H1 (cell line): ENCODE measurements around the gene GSG1L2. TPM values are rescaled to one million over a fixed set of nuclear protein-coding genes. Genes with fewer than 3 reads are reported as not detected.

Source experiments
- CTCF ChIA-PET: fragments of 300-600 bp; sonication (Branson Sonifier 250); formaldehyde crosslinking; loops from one replicate; lab custom pipeline; 2021; ENCODE audit not compliant: partially characterized antibody; lab: Charles Lee
- POLR2A ChIA-PET: fragments of 300-600 bp; sonication (Branson Sonifier 250); formaldehyde crosslinking; loops from one replicate; lab custom pipeline; 2021; ENCODE audit warnings: inconsistent platforms; ENCODE audit not compliant: partially characterized antibody; lab: Charles Lee
- DNase-seq, 2 experiments: peaks; one replicate each; pipeline versions ENCODE4 v3.0.0 to v3.0.0-alpha.2; 2010 to 2022; ENCODE audit warnings: low spot score in 2 of 2, low read depth in 1 of 2, mixed read lengths in 1 of 2
- FAIRE-seq: peaks from 2 replicates; lab custom pipeline; 2011; peaks lifted over from hg19 to GRCh38; lab: Jason Lieb, UNC
- H2AFZ ChIP-seq: 2 replicates; pipeline ENCODE4 v1.8.1; 2012; ENCODE audit warnings: low read length, inconsistent platforms
- H2AK5ac ChIP-seq: 2 replicates; pipeline ENCODE4 v1.6.1; 2013; ENCODE audit warnings: low read depth, low read length
- H2BK120ac ChIP-seq: replicated peaks from 2 replicates; pipeline ENCODE3; 2013; ENCODE audit warnings: low read depth, low read length, inconsistent platforms
- H2BK12ac ChIP-seq: 2 replicates; pipeline ENCODE4 v1.6.1; 2013; ENCODE audit warnings: low read depth, low read length
- H2BK15ac ChIP-seq: 2 replicates; pipeline ENCODE4 v1.6.1; 2013; ENCODE audit warnings: low read length
- H2BK20ac ChIP-seq: 2 replicates; pipeline ENCODE4 v1.6.1; 2013; ENCODE audit warnings: low read length
- H2BK5ac ChIP-seq: 2 replicates; pipeline ENCODE4 v1.6.1; 2013; ENCODE audit warnings: low read depth, low read length
- H3K14ac ChIP-seq: 2 replicates; pipeline ENCODE4 v1.6.1; 2013; ENCODE audit warnings: inconsistent platforms; ENCODE audit not compliant: insufficient read length
- H3K18ac ChIP-seq: 2 replicates; pipeline ENCODE4 v1.6.1; 2013; ENCODE audit warnings: low read length; ENCODE audit errors: extremely low read depth
- H3K23ac ChIP-seq: 2 replicates; pipeline ENCODE4 v1.6.1; 2013; ENCODE audit warnings: inconsistent platforms; ENCODE audit not compliant: insufficient read length
- H3K23me2 ChIP-seq: 2 replicates; pipeline ENCODE4 v1.6.1; 2013; ENCODE audit warnings: low read depth, low read length
- H3K27ac ChIP-seq: 2 replicates; pipeline ENCODE4 v1.6.1; 2011; ENCODE audit warnings: low read depth, low read length, inconsistent platforms
- H3K27me3 ChIP-seq, 4 experiments: replicated peaks in 1 of 4; 1 replicate in 1 of 4; 2 replicates in 3 of 4; pipeline versions ENCODE4 v1.6.1 to v1.8.1; 2011 to 2013; ENCODE audit warnings: low read length in 3 of 4, mild to moderate bottlenecking in 3 of 4, inconsistent platforms in 2 of 4, mixed read lengths in 2 of 4, moderate library complexity in 1 of 4; ENCODE audit not compliant: control insufficient read depth in 3 of 4, insufficient read depth in 3 of 4; ENCODE audit errors: extremely low read depth in 1 of 4
- H3K36me3 ChIP-seq, 4 experiments: 2 replicates each; pipeline versions ENCODE4 v1.6.1 to v1.8.1; 2011 to 2013; ENCODE audit warnings: mild to moderate bottlenecking in 4 of 4, low read length in 3 of 4, moderate library complexity in 2 of 4, control low read depth in 1 of 4, inconsistent platforms in 1 of 4; ENCODE audit not compliant: insufficient read depth in 4 of 4, control insufficient read depth in 2 of 4
- H3K4ac ChIP-seq: replicated peaks from 2 replicates; pipeline ENCODE3; 2013; ENCODE audit warnings: low read length, low read depth, mixed read lengths, inconsistent platforms; ENCODE audit not compliant: insufficient read length
- H3K4me1 ChIP-seq, 4 experiments: replicated peaks in 1 of 4; 1 replicate in 1 of 4; 2 replicates in 3 of 4; pipeline versions ENCODE4 v1.6.1 to v1.8.1; 2011 to 2013; ENCODE audit warnings: low read length in 3 of 4, inconsistent platforms in 2 of 4, mixed read lengths in 1 of 4; ENCODE audit not compliant: insufficient read depth in 4 of 4, control insufficient read depth in 3 of 4
- H3K4me2 ChIP-seq, 2 experiments: 2 replicates each; pipeline versions ENCODE4 v1.6.1 to v1.8.1; 2011 to 2013; ENCODE audit warnings: low read depth in 2 of 2, low read length in 2 of 2, control low read depth in 1 of 2, inconsistent platforms in 1 of 2, mild to moderate bottlenecking in 1 of 2; ENCODE audit not compliant: insufficient read depth in 1 of 2
- H3K4me3 ChIP-seq, 4 experiments: fragments of 200-600, 300-600 bp in 1 of 4; sonication (generic), shearing (Covaris generic), sonication (Bioruptor Twin) in 1 of 4; 2 replicates each; pipeline versions ENCODE4 v1.5.1 to v1.8.1; 2011 to 2016; ENCODE audit warnings: low read length in 4 of 4, low read depth in 3 of 4, control low read depth in 2 of 4, inconsistent platforms in 2 of 4, mild to moderate bottlenecking in 2 of 4, mixed read lengths in 1 of 4, moderate library complexity in 1 of 4; ENCODE audit not compliant: insufficient read depth in 2 of 4; ENCODE audit errors: extremely low read depth in 1 of 4
- H3K56ac ChIP-seq: replicated peaks from 2 replicates; pipeline ENCODE3; 2013; ENCODE audit warnings: low read depth, mild to moderate bottlenecking, mixed read lengths, low read length, inconsistent platforms; ENCODE audit not compliant: insufficient read length
- H3K79me1 ChIP-seq: 2 replicates; pipeline ENCODE4 v1.6.1; 2013; ENCODE audit warnings: low read depth, low read length, control low read depth
- H3K79me2 ChIP-seq, 2 experiments: 2 replicates each; pipeline versions ENCODE4 v1.6.1 to v1.8.1; 2012 to 2013; ENCODE audit warnings: low read length in 2 of 2, mild to moderate bottlenecking in 2 of 2, inconsistent platforms in 1 of 2; ENCODE audit not compliant: insufficient read depth in 2 of 2, control insufficient read depth in 1 of 2
- H3K9ac ChIP-seq, 4 experiments: replicated peaks in 1 of 4; 1 replicate in 1 of 4; 2 replicates in 3 of 4; pipeline versions ENCODE4 v1.6.1 to v1.8.1; 2011 to 2013; ENCODE audit warnings: low read depth in 3 of 4, low read length in 3 of 4, control low read depth in 2 of 4, mild to moderate bottlenecking in 2 of 4, moderate library complexity in 2 of 4, inconsistent platforms in 1 of 4; ENCODE audit errors: extremely low read depth in 1 of 4
- H3K9me3 ChIP-seq, 2 experiments: 2 replicates each; pipeline versions ENCODE4 v1.6.1 to v1.8.1; 2012 to 2013; ENCODE audit warnings: mild to moderate bottlenecking in 2 of 2, moderate library complexity in 2 of 2, control low read depth in 1 of 2, inconsistent platforms in 1 of 2, low read depth in 1 of 2, low read length in 1 of 2, mixed read lengths in 1 of 2; ENCODE audit not compliant: insufficient read depth in 2 of 2
- H4K20me1 ChIP-seq, 2 experiments: replicated peaks in 1 of 2; 2 replicates each; pipeline versions ENCODE3 to v1.8.1; 2011 to 2013; ENCODE audit warnings: inconsistent platforms in 2 of 2, low read length in 2 of 2, mild to moderate bottlenecking in 1 of 2; ENCODE audit not compliant: insufficient read depth in 2 of 2, control insufficient read depth in 1 of 2
- H4K5ac ChIP-seq: 2 replicates; pipeline ENCODE4 v1.6.1; 2013; ENCODE audit warnings: low read length, low read depth, mixed read lengths, inconsistent platforms; ENCODE audit not compliant: insufficient read length
- H4K8ac ChIP-seq: 2 replicates; pipeline ENCODE4 v1.8.0; 2013; ENCODE audit warnings: mild to moderate bottlenecking, moderate library complexity, low read length, inconsistent platforms; ENCODE audit not compliant: insufficient read depth; ENCODE audit errors: extremely low read depth
- H4K91ac ChIP-seq: replicated peaks from 2 replicates; pipeline ENCODE3; 2013; ENCODE audit warnings: low read length, mixed read lengths, inconsistent platforms; ENCODE audit not compliant: insufficient read length
- ATF2 ChIP-seq: IDR thresholded peaks from 2 replicates; pipeline ENCODE4 v1.6.1; 2012; ENCODE audit warnings: low read length, inconsistent platforms
- CBX8 ChIP-seq: fragments of 300-800, 300-1000 bp; sonication (generic); IDR thresholded peaks from 2 replicates; pipeline ENCODE4 v1.7.1; 2016; ENCODE audit warnings: low read depth, low read length, borderline replicate concordance
- CEBPB ChIP-seq: IDR thresholded peaks from 2 replicates; pipeline ENCODE4 v1.6.1; 2012; ENCODE audit warnings: low read depth, low read length
- MAX ChIP-seq: IDR thresholded peaks from 2 replicates; pipeline ENCODE4 v1.6.1; 2012; ENCODE audit warnings: inconsistent platforms
- NANOG ChIP-seq: IDR thresholded peaks from 2 replicates; pipeline ENCODE4 v1.6.1; 2011; ENCODE audit warnings: low read length, low read depth, mild to moderate bottlenecking, inconsistent platforms; ENCODE audit not compliant: insufficient read depth, poor library complexity, severe bottlenecking
- RAD21 ChIP-seq, 2 experiments: IDR thresholded peaks in 1 of 2; conservative IDR thresholded peaks in 1 of 2; 2 replicates each; pipeline ENCODE4 v1.6.1; 2011; ENCODE audit warnings: low read depth in 2 of 2, low read length in 2 of 2, improper control_type of control experiment in 1 of 2, inconsistent platforms in 1 of 2, mild to moderate bottlenecking in 1 of 2, moderate library complexity in 1 of 2
- RXRA ChIP-seq: IDR thresholded peaks from 2 replicates; pipeline ENCODE4 v1.6.1; 2011; ENCODE audit warnings: low read depth, mild to moderate bottlenecking, low read length, moderate library complexity; ENCODE audit not compliant: insufficient read depth
- USF2 ChIP-seq: IDR thresholded peaks from 2 replicates; pipeline ENCODE4 v1.6.1; 2011; ENCODE audit warnings: low read length, improper control_type of control experiment
- WGBS, 2 experiments: shearing (Covaris generic) in 1 of 2; methylation state at CpG; one replicate each; pipeline versions ENCODE4 v1.1.6 to v1.1.7; 2013 to 2015; ENCODE audit warnings: low lambda C conversion rate in 2 of 2, mixed read lengths in 2 of 2, inconsistent platforms in 1 of 2, low coverage in 1 of 2, missing lambda C conversion rate in 1 of 2; ENCODE audit not compliant: insufficient replicate concordance in 2 of 2, insufficient coverage in 1 of 2, insufficient read length in 1 of 2; ENCODE audit errors: extremely low coverage in 1 of 2, missing lambda C conversion rate in 1 of 2; 5-methylcytosine and 5-hydroxymethylcytosine counted together
- polyA plus RNA-seq, 7 experiments: library from polyadenylated mRNA; depleted of rRNA in 3 of 7; stranded (reverse) in 5 of 7; unstranded in 2 of 7; fragments of >200 nt in 5 of 7; fragments of 200-250 nt in 2 of 7; gene quantifications; 1 replicate in 5 of 7; 2 replicates in 1 of 7; 4 replicates in 1 of 7; pipeline versions ENCODE4 v1.2.1 to v1.2.3, GENCODE V29; 2011 to 2013; ENCODE audit warnings: missing spikeins in 2 of 7, mixed read lengths in 2 of 7
- total RNA-seq: library from RNA; stranded (reverse); fragmentation: NEBNext Ultra II Directional; extraction: Animal tissue kit (Norgen Biotek cat#: 25700); gene quantifications from 2 replicates; pipeline ENCODE4 v1.2.1, GENCODE V29; 2021

GSG1L2 gene
- total and polyA plus RNA-seq, 2 of the 8 experiments (the other 6 are each of a cell fraction or from before 2014, with no cell fraction given), result not detected

- Histone ChIP-seq H3K56ac (no peak overlapping the region), H2BK120ac (no peak overlapping the region), H3K79me1 (no peaks in the 10 kb centered on the region), H2BK20ac (no peak overlapping the region), H3K4me3 (no peak overlapping the region), H4K20me1 (no peaks in the 10 kb centered on the region), H4K8ac (no peak overlapping the region), H2AFZ (no peak overlapping the region), H3K4ac (no peak overlapping the region), H4K91ac (no peak overlapping the region), H3K36me3 (no peaks in the 10 kb centered on the region), H3K18ac (no peak overlapping the region), H3K79me2 (no peaks in the 10 kb centered on the region), H3K4me1 (no peaks in the 10 kb centered on the region), H2AK5ac (no peak overlapping the region), H2BK15ac (no peak overlapping the region), H2BK5ac (no peak overlapping the region), H3K9ac (no peak overlapping the region), H3K27me3 (no peaks in the 10 kb centered on the region), H3K4me2 (no peak overlapping the region), H2BK12ac (no peak overlapping the region), H3K27ac (no peak overlapping the region), H3K9me3 (0 out of 4 replicates have a peak, but pooled peaks cover 0 to 2% of the 10 kb centered on the region in 2 experiments), H4K5ac (no peak overlapping the region), H3K14ac (no peak overlapping the region), H3K23ac (no peak overlapping the region), H3K23me2 (no peaks in the 10 kb centered on the region)
- TF ChIP-seq NANOG (no peak), CEBPB (no peak), ATF2 (no peak), RXRA (no peak), RAD21 (IDR thresholded peaks at IDR 0.05 in 1 of 2, conservative IDR thresholded peaks at IDR 0.05 in 1 of 2; ENCODE audit: low read depth in 2 of 2, low read length in 2 of 2) (no peak), CBX8 (no peak), MAX (no peak), USF2 (no peak)
- DNase-seq (no peak), FAIRE-seq (no peak)
- WGBS, 2 experiments, result 85% methylated on average over 4 of the region's 4 CpGs; no CpG with 5 or more reads in 1 of the 2 experiments
- ChIA-PET POLR2A (no interaction called here), CTCF (interaction anchor here (0.5 to 1.4 kb wide), 7 partner anchors 10 to 238 kb away, joined by 3 to 5 read pairs (median 3); partner anchors contain the start of gene RCVRN)
Observed at GRCh38 chr17:9810100-9810949, 11.6 kb downstream of the GSG1L2 start.
